Panc1 (cell line): ENCODE data around the gene DHRS2.

Experiments used
- CTCF ChIP-seq: fragments of 450-650 bp; IDR thresholded peaks from 2 replicates; pipeline ENCODE4 v1.5.1; 2017; ENCODE audit warnings: mild to moderate bottlenecking
- POLR2AphosphoS5 ChIP-seq: IDR thresholded peaks from 2 replicates; pipeline ENCODE4 v1.6.1; 2012; ENCODE audit warnings: mild to moderate bottlenecking, low read depth, low read length, moderate library complexity
- REST ChIP-seq, 2 experiments: IDR thresholded peaks; 2 replicates each; pipeline ENCODE4 v1.6.1; 2011 to 2012; ENCODE audit warnings: low read depth in 2 of 2, control low read depth in 1 of 2, low read length in 1 of 2, mild to moderate bottlenecking in 1 of 2, moderate library complexity in 1 of 2; ENCODE audit not compliant: insufficient read depth in 1 of 2
- SIN3A ChIP-seq: IDR thresholded peaks from 2 replicates; pipeline ENCODE4 v1.6.1; 2012; ENCODE audit warnings: low read depth, mild to moderate bottlenecking, low read length, moderate library complexity, borderline replicate concordance; ENCODE audit not compliant: insufficient read depth
- TCF7L2 ChIP-seq: IDR thresholded peaks from 2 replicates; pipeline ENCODE4 v1.6.1; 2011; ENCODE audit warnings: mild to moderate bottlenecking, low read depth, low read length, inconsistent platforms

- TF ChIP-seq CTCF (no peak), POLR2AphosphoS5 (no peak), SIN3A (no peak), REST (IDR thresholded peaks at IDR 0.05; ENCODE audit: insufficient read depth in 1 of 2, low read depth in 2 of 2, low read length in 1 of 2) (no peak), TCF7L2 (no peak)
Observed at GRCh38 chr14:23618415-23618988, 17.7 kb upstream of the DHRS2 start.
